DND-41 (cell line): ENCODE results near the gene ANO6.

ENCODE experiments used
- ATAC-seq: fragments of 200-7000 bp; cut with Tn5 transposase; 3 replicates; pipeline ENCODE4 v1.9.1; 2021; ENCODE audit warnings: low read depth; ENCODE audit not compliant: insufficient read depth
- DNase-seq: peaks from one replicate; pipeline ENCODE4 v3.0.0-alpha.2; 2020
- H2AFZ ChIP-seq: 2 replicates; pipeline ENCODE4 v1.6.0; 2012; ENCODE audit warnings: low read depth, low read length
- H3K27ac ChIP-seq: 2 replicates; pipeline ENCODE4 v1.5.1; 2012; ENCODE audit warnings: low read length, inconsistent platforms
- H3K27me3 ChIP-seq: fragments of 200-600 bp; sonication (generic); 2 replicates; pipeline ENCODE4 v1.6.0; 2012; ENCODE audit warnings: low read length, mild to moderate bottlenecking, inconsistent platforms; ENCODE audit not compliant: insufficient read depth, poor library complexity
- H3K36me3 ChIP-seq: 2 replicates; pipeline ENCODE4 v1.5.1; 2012; ENCODE audit warnings: low read length, inconsistent platforms; ENCODE audit not compliant: insufficient read depth
- H3K4me1 ChIP-seq: 2 replicates; pipeline ENCODE4 v1.5.1; 2012; ENCODE audit warnings: mild to moderate bottlenecking, low read length; ENCODE audit not compliant: insufficient read depth
- H3K4me2 ChIP-seq: 2 replicates; pipeline ENCODE4 v1.6.0; 2012; ENCODE audit warnings: mild to moderate bottlenecking, moderate library complexity, low read length, inconsistent platforms; ENCODE audit not compliant: insufficient read depth
- H3K4me3 ChIP-seq, 2 experiments: fragments of 200-600 bp in 1 of 2; shearing (Covaris generic) in 1 of 2; 2 replicates each; pipeline ENCODE4 v1.5.1; 2012 to 2016; ENCODE audit warnings: inconsistent platforms in 2 of 2, low read length in 2 of 2, mild to moderate bottlenecking in 2 of 2, low read depth in 1 of 2, moderate library complexity in 1 of 2
- H3K79me2 ChIP-seq: 2 replicates; pipeline ENCODE4 v1.6.0; 2012; ENCODE audit warnings: low read length, inconsistent platforms; ENCODE audit not compliant: insufficient read depth
- H3K9ac ChIP-seq: 2 replicates; pipeline ENCODE4 v1.6.0; 2012; ENCODE audit warnings: low read depth, mild to moderate bottlenecking, inconsistent platforms, low read length, moderate library complexity
- H3K9me3 ChIP-seq: 2 replicates; pipeline ENCODE4 v1.5.1; 2012; ENCODE audit warnings: low read length, moderate library complexity, mild to moderate bottlenecking, inconsistent platforms; ENCODE audit not compliant: insufficient read depth, severe bottlenecking
- H4K20me1 ChIP-seq: 2 replicates; pipeline ENCODE4 v1.6.0; 2012; ENCODE audit warnings: low read length; ENCODE audit not compliant: insufficient read depth
- CTCF ChIP-seq: IDR thresholded peaks from 2 replicates; pipeline ENCODE4 v1.5.1; 2012; ENCODE audit warnings: borderline replicate concordance, low read length, moderate library complexity, mild to moderate bottlenecking; ENCODE audit not compliant: poor library complexity, severe bottlenecking; ENCODE audit errors: extremely low read depth
- EZH2 ChIP-seq: IDR thresholded peaks from 3 replicates; pipeline ENCODE4 v1.6.1; 2012; ENCODE audit warnings: borderline replicate concordance, low read depth, mild to moderate bottlenecking, moderate library complexity, low read length, inconsistent platforms; ENCODE audit not compliant: severe bottlenecking

The ANO6 gene

GRCh38 chr12:45214749-45215418 is 1.0 kb upstream of the ANO6 start:
- DNase-seq (peak; percentile 37), ATAC-seq (no peak)
- Histone ChIP-seq H3K9me3 (no peaks in the 10 kb centered on the region), H3K27ac (peak overlapping the region; percentile 96), H3K9ac (peak overlapping the region; percentile 75), H3K27me3 (no peaks in the 10 kb centered on the region), H3K4me2 (peak overlapping the region; percentile 73), H3K79me2 (peaks cover 39% of the 10 kb centered on the region), H3K4me3 (peak overlapping the region; percentile 81 to 95), H3K4me1 (peaks cover 35% of the 10 kb centered on the region), H4K20me1 (peaks cover 7% of the 10 kb centered on the region; the same call in 1 of the 2 replicates), H3K36me3 (no peaks in the 10 kb centered on the region; the same call in 1 of the 2 replicates), H2AFZ (peak overlapping the region; percentile 90)
- TF ChIP-seq CTCF = no peak
- no peak for TF ChIP-seq EZH2

- peaks cover 20% of the 10 kb centered on the region; the same call in 1 of the 2 replicates for H4K20me1 ChIP-seq
- H3K27me3 ChIP-seq = no peaks in the 10 kb centered on the region
- H3K4me1 ChIP-seq = peaks cover 44% of the 10 kb centered on the region
- no peaks in the 10 kb centered on the region; the same call in 1 of the 2 replicates for H3K36me3 ChIP-seq
- H2AFZ ChIP-seq = peak overlapping the region; percentile 90
- peak overlapping the region; percentile 96 for H3K27ac ChIP-seq
- H3K9ac ChIP-seq = peak overlapping the region; percentile 75
- TF ChIP-seq CTCF = peak; percentile 50
- no peak for TF ChIP-seq EZH2
- ATAC-seq (peak; percentile 38), DNase-seq (peak; percentile 64)
- no peaks in the 10 kb centered on the region for H3K9me3 ChIP-seq
- H3K4me2 ChIP-seq = peak overlapping the region; percentile 73
- peaks cover 54% of the 10 kb centered on the region for H3K79me2 ChIP-seq
- peak overlapping the region; percentile 81 to 95 for H3K4me3 ChIP-seq
These were observed 511 bp downstream of the ANO6 start for GRCh38 chr12:45216230-45216982.

- Histone ChIP-seq H3K9me3 (no peaks in the 10 kb centered on the region), H3K9ac (peak overlapping the region; percentile 75), H3K4me3 (peak overlapping the region; percentile 81 to 95), H2AFZ (peak overlapping the region; percentile 90), H3K27me3 (no peaks in the 10 kb centered on the region), H3K27ac (peak overlapping the region; percentile 96), H3K4me1 (peaks cover 44% of the 10 kb centered on the region), H4K20me1 (peaks cover 20% of the 10 kb centered on the region; the same call in 1 of the 2 replicates), H3K36me3 (no peaks in the 10 kb centered on the region; the same call in 1 of the 2 replicates), H3K79me2 (peaks cover 60% of the 10 kb centered on the region), H3K4me2 (peak overlapping the region; percentile 73)
- TF ChIP-seq CTCF (no peak), EZH2 (no peak)
- ATAC-seq (no peak), DNase-seq (no peak)
These were observed 1.1 kb downstream of the ANO6 start for GRCh38 chr12:45216983-45217485.
